Activated naive CD4-positive, alpha-beta T cell treated with anti-CD3 and anti-CD28 coated beads, Interleukin-2, amount 10 ng/mL, durations not matched to agents 7 days and 5 days (primary cell): ENCODE measurements around the gene PSAT1.

Source experiments
- CTCF ChIA-PET: fragments of 350-600 bp; sonication (Branson Sonifier 250); formaldehyde crosslinking; loops from one replicate; lab custom pipeline; 2021; ENCODE audit warnings: antibody characterized with exemption; lab: Charles Lee
- DNase-seq: peaks from one replicate; pipeline ENCODE4 v3.0.0-alpha.2; 2020
- H3K27ac Mint-ChIP-seq: one replicate; pipeline ENCODE4 v1.8.0; 2021; ENCODE audit warnings: mild to moderate bottlenecking, moderate library complexity, mixed read lengths
- H3K27me3 Mint-ChIP-seq: one replicate; pipeline ENCODE4 v1.8.0; 2021; ENCODE audit warnings: mild to moderate bottlenecking, mixed read lengths
- H3K36me3 Mint-ChIP-seq: one replicate; pipeline ENCODE4 v1.8.0; 2021; ENCODE audit warnings: mixed read lengths
- H3K4me1 Mint-ChIP-seq: one replicate; pipeline ENCODE4 v1.8.0; 2021; ENCODE audit warnings: mixed read lengths
- H3K4me3 Mint-ChIP-seq: one replicate; pipeline ENCODE4 v1.8.0; 2021; ENCODE audit warnings: mild to moderate bottlenecking, moderate library complexity, mixed read lengths
- H3K9me3 Mint-ChIP-seq: one replicate; pipeline ENCODE4 v1.8.0; 2021; ENCODE audit warnings: mixed read lengths

The PSAT1 gene

GRCh38 chr9:78354324-78354973 is 57.5 kb downstream of the PSAT1 start:
- H3K4me3 Mint-ChIP-seq = no peak overlapping the region
- CTCF ChIA-PET = interaction anchor here (0.6 to 2.2 kb wide), 2 partner anchors 15 to 83 kb away, joined by 3 to 8 read pairs; no protein-coding TSS in a partner anchor
- H3K36me3 Mint-ChIP-seq = peaks cover 3% of the 10 kb centered on the region
- no peaks in the 10 kb centered on the region for H3K27me3 Mint-ChIP-seq
- H3K27ac Mint-ChIP-seq = no peak overlapping the region
- H3K9me3 Mint-ChIP-seq = peaks cover 2% of the 10 kb centered on the region
- no peak for DNase-seq
- H3K4me1 Mint-ChIP-seq = peaks cover 26% of the 10 kb centered on the region

- no peak for DNase-seq
- Mint-ChIP-seq H3K27me3 (no peaks in the 10 kb centered on the region), H3K27ac (no peak overlapping the region), H3K4me1 (peaks cover 26% of the 10 kb centered on the region), H3K9me3 (peaks cover 2% of the 10 kb centered on the region), H3K36me3 (peaks cover 3% of the 10 kb centered on the region), H3K4me3 (no peak overlapping the region)
- CTCF ChIA-PET = interaction anchor here (2.2 kb wide), 1 partner anchor 14 kb away, joined by 8 read pairs; no protein-coding TSS in a partner anchor
These were observed 58.1 kb downstream of the PSAT1 start for GRCh38 chr9:78354989-78355388.

GRCh38 chr9:78356634-78357033 is 59.7 kb downstream of the PSAT1 start:
- no peaks in the 10 kb centered on the region for H3K36me3 Mint-ChIP-seq
- CTCF ChIA-PET = no interaction called here
- no peak for DNase-seq
- no peaks in the 10 kb centered on the region for H3K27me3 Mint-ChIP-seq
- H3K9me3 Mint-ChIP-seq = no peaks in the 10 kb centered on the region
- H3K27ac Mint-ChIP-seq = no peak overlapping the region
- H3K4me3 Mint-ChIP-seq = no peak overlapping the region
- H3K4me1 Mint-ChIP-seq = peaks cover 14% of the 10 kb centered on the region

GRCh38 chr9:78357165-78357873 is 60.4 kb downstream of the PSAT1 start:
- H3K4me1 Mint-ChIP-seq = peaks cover 7% of the 10 kb centered on the region
- CTCF ChIA-PET = interaction anchor here (2.5 kb wide), 1 partner anchor 13 kb away, joined by 12 read pairs; no protein-coding TSS in a partner anchor

GRCh38 chr9:78358329-78359051 is 61.6 kb downstream of the PSAT1 start:
- DNase-seq = no peak
- no peaks in the 10 kb centered on the region for H3K27me3 Mint-ChIP-seq
- H3K27ac Mint-ChIP-seq = no peak overlapping the region
- CTCF ChIA-PET = interaction anchor here (2.5 kb wide), 1 partner anchor 12 kb away, joined by 12 read pairs; no protein-coding TSS in a partner anchor
- peaks cover 2% of the 10 kb centered on the region for H3K4me1 Mint-ChIP-seq
- H3K36me3 Mint-ChIP-seq = no peaks in the 10 kb centered on the region
- no peak overlapping the region for H3K4me3 Mint-ChIP-seq
- H3K9me3 Mint-ChIP-seq = no peaks in the 10 kb centered on the region

More at GRCh38 chr9:78357165-78357873, 60.4 kb downstream of the PSAT1 start:
- Mint-ChIP-seq H3K36me3 (no peaks in the 10 kb centered on the region), H3K27ac (no peak overlapping the region), H3K4me3 (no peak overlapping the region), H3K9me3 (no peaks in the 10 kb centered on the region), H3K27me3 (no peaks in the 10 kb centered on the region)
- no peak for DNase-seq

GRCh38 chr9:78363221-78363620 is 66.3 kb downstream of the PSAT1 start:
- CTCF ChIA-PET = interaction anchor here (1.5 kb wide), 1 partner anchor 102 kb away, joined by 4 read pairs; no protein-coding TSS in a partner anchor
- H3K27ac Mint-ChIP-seq = no peak overlapping the region
- no peak overlapping the region for H3K4me3 Mint-ChIP-seq
- H3K27me3 Mint-ChIP-seq = no peaks in the 10 kb centered on the region
- no peaks in the 10 kb centered on the region for H3K36me3 Mint-ChIP-seq
- no peaks in the 10 kb centered on the region for H3K9me3 Mint-ChIP-seq
- no peak for DNase-seq
- H3K4me1 Mint-ChIP-seq = no peaks in the 10 kb centered on the region

- DNase-seq = no peak
- Mint-ChIP-seq H3K36me3 (no peaks in the 10 kb centered on the region), H3K9me3 (no peaks in the 10 kb centered on the region), H3K27ac (no peak overlapping the region), H3K4me3 (no peak overlapping the region), H3K27me3 (peaks cover 6% of the 10 kb centered on the region), H3K4me1 (no peaks in the 10 kb centered on the region)
- CTCF ChIA-PET = interaction anchor here (0.9 to 1.6 kb wide), 5 partner anchors 9 to 252 kb away, joined by 3 read pairs; no protein-coding TSS in a partner anchor
These were observed 69.1 kb downstream of the PSAT1 start for GRCh38 chr9:78365748-78366697.

GRCh38 chr9:78366827-78367226 is 69.9 kb downstream of the PSAT1 start:
- Mint-ChIP-seq H3K4me3 (no peak overlapping the region), H3K4me1 (no peaks in the 10 kb centered on the region), H3K27me3 (peaks cover 6% of the 10 kb centered on the region), H3K27ac (no peak overlapping the region), H3K9me3 (no peaks in the 10 kb centered on the region), H3K36me3 (no peaks in the 10 kb centered on the region)
- CTCF ChIA-PET = interaction anchor here (1.6 kb wide), 1 partner anchor 9 kb away, joined by 3 read pairs; no protein-coding TSS in a partner anchor
- no peak for DNase-seq

GRCh38 chr9:78368236-78368635 is 71.3 kb downstream of the PSAT1 start:
- H3K36me3 Mint-ChIP-seq = no peaks in the 10 kb centered on the region
- DNase-seq = no peak
- H3K27ac Mint-ChIP-seq = no peak overlapping the region
- no peaks in the 10 kb centered on the region for H3K4me1 Mint-ChIP-seq
- no peak overlapping the region for H3K4me3 Mint-ChIP-seq
- H3K9me3 Mint-ChIP-seq = no peaks in the 10 kb centered on the region
- CTCF ChIA-PET = interaction anchor here (1.1 to 5.3 kb wide), 10 partner anchors 13 to 315 kb away, joined by 3 to 67 read pairs (median 5); no protein-coding TSS in a partner anchor
- peaks cover 14% of the 10 kb centered on the region for H3K27me3 Mint-ChIP-seq

- H3K4me1 Mint-ChIP-seq = no peaks in the 10 kb centered on the region
- H3K9me3 Mint-ChIP-seq = no peaks in the 10 kb centered on the region
- no peaks in the 10 kb centered on the region for H3K36me3 Mint-ChIP-seq
- no peak overlapping the region for H3K4me3 Mint-ChIP-seq
- H3K27me3 Mint-ChIP-seq = peaks cover 14% of the 10 kb centered on the region
- no peak overlapping the region for H3K27ac Mint-ChIP-seq
- DNase-seq = peak; percentile 69
- CTCF ChIA-PET = interaction anchor here (0.8 to 5.3 kb wide), 20 partner anchors 8 to 392 kb away, joined by 3 to 67 read pairs (median 4); partner anchors contain the start of gene PSAT1
These were observed 72.8 kb downstream of the PSAT1 start for GRCh38 chr9:78369639-78370219.

- no peak overlapping the region for H3K4me3 Mint-ChIP-seq
- H3K27ac Mint-ChIP-seq = no peak overlapping the region
- no peak for DNase-seq
- peaks cover 14% of the 10 kb centered on the region for H3K27me3 Mint-ChIP-seq
- CTCF ChIA-PET = interaction anchor here (0.7 to 5.3 kb wide), 9 partner anchors 10 to 394 kb away, joined by 3 to 67 read pairs (median 5); no protein-coding TSS in a partner anchor
- H3K9me3 Mint-ChIP-seq = no peaks in the 10 kb centered on the region
- no peaks in the 10 kb centered on the region for H3K4me1 Mint-ChIP-seq
- no peaks in the 10 kb centered on the region for H3K36me3 Mint-ChIP-seq
These were observed 74.1 kb downstream of the PSAT1 start for GRCh38 chr9:78370991-78371390.

GRCh38 chr9:78371981-78372380 is 75.1 kb downstream of the PSAT1 start:
- Mint-ChIP-seq H3K9me3 (no peaks in the 10 kb centered on the region), H3K4me1 (no peaks in the 10 kb centered on the region), H3K36me3 (no peaks in the 10 kb centered on the region), H3K27me3 (peaks cover 14% of the 10 kb centered on the region), H3K27ac (no peak overlapping the region), H3K4me3 (no peak overlapping the region)
- CTCF ChIA-PET = interaction anchor here (2.4 to 5.3 kb wide), 2 partner anchors 18 to 114 kb away, joined by 5 to 67 read pairs; no protein-coding TSS in a partner anchor
- DNase-seq = no peak
